B cell (primary cell): ENCODE measurements around the gene INKA1. TPM values are rescaled to one million over a fixed set of nuclear protein-coding genes. Genes with fewer than 3 reads are reported as not detected.

Experiments
- ATAC-seq: fragments of 200-7000 bp; cut with Tn5 transposase; one replicate; pipeline ENCODE4 v1.10.0; 2021; ENCODE audit warnings: low read depth, mild to moderate bottlenecking, moderate number of reproducible peaks, moderate library complexity
- CTCF ChIA-PET: fragments of 350-600 bp; sonication (Branson Sonifier 250); formaldehyde crosslinking; loops from one replicate; lab custom pipeline; 2021; ENCODE audit warnings: antibody characterized with exemption, inconsistent platforms; lab: Charles Lee
- POLR2A ChIA-PET: fragments of 350-600 bp; sonication (Branson Sonifier 250); formaldehyde crosslinking; loops from one replicate; lab custom pipeline; 2021; ENCODE audit warnings: antibody characterized with exemption; lab: Charles Lee
- DNase-seq: peaks from one replicate; pipeline ENCODE4 v3.0.0; 2013
- H2AFZ ChIP-seq: 2 replicates; pipeline ENCODE4 v1.6.1; 2012; ENCODE audit warnings: mild to moderate bottlenecking, low read depth, low read length; ENCODE audit not compliant: insufficient read depth, poor library complexity, severe bottlenecking
- H3K27ac ChIP-seq, 2 donors: 1 replicate in 1 of 2; 2 replicates in 1 of 2; pipeline ENCODE4 v1.5.1; 2012 to 2013; ENCODE audit warnings: low read length in 2 of 2, mild to moderate bottlenecking in 2 of 2, moderate library complexity in 1 of 2
- H3K27me3 ChIP-seq, 4 experiments: fragments of 200-600 bp in 1 of 4; sonication (generic) in 1 of 4; replicated peaks in 1 of 4; 1 replicate in 2 of 4; 2 replicates in 2 of 4; pipeline versions ENCODE4 v1.6.1 to v1.7.0; 2013 to 2016; ENCODE audit warnings: low read length in 3 of 4, mild to moderate bottlenecking in 2 of 4, mixed read lengths in 1 of 4, moderate library complexity in 1 of 4; ENCODE audit not compliant: insufficient read depth in 4 of 4, control insufficient read depth in 3 of 4; ENCODE audit errors: control extremely low read depth in 1 of 4
- H3K36me3 ChIP-seq, 2 experiments: replicated peaks in 1 of 2; 1 replicate in 1 of 2; 2 replicates in 1 of 2; pipeline versions ENCODE4 v1.6.1 to v1.7.1; 2013; ENCODE audit warnings: low read length in 1 of 2; ENCODE audit not compliant: insufficient read depth in 2 of 2, control insufficient read depth in 1 of 2; ENCODE audit errors: control extremely low read depth in 1 of 2, extremely low read depth in 1 of 2
- H3K4me1 ChIP-seq, 2 donors: fragments of 200-600 bp in 1 of 2; sonication (generic) in 1 of 2; 1 replicate in 1 of 2; 2 replicates in 1 of 2; pipeline versions ENCODE4 v1.5.1 to v1.6.1; 2013 to 2017; ENCODE audit warnings: low read length in 2 of 2; ENCODE audit not compliant: control insufficient read depth in 2 of 2, insufficient read depth in 2 of 2
- H3K4me2 ChIP-seq: replicated peaks from 2 replicates; pipeline ENCODE3; 2012; ENCODE audit warnings: mild to moderate bottlenecking, low read depth, low read length; ENCODE audit not compliant: poor library complexity, severe bottlenecking
- H3K4me3 ChIP-seq, 5 experiments: fragments of 200-600 bp in 1 of 5; sonication (generic) in 1 of 5; 1 replicate in 3 of 5; 2 replicates in 2 of 5; pipeline versions ENCODE4 v1.5.1 to v1.7.0; 2011 to 2016; ENCODE audit warnings: low read length in 4 of 5, mild to moderate bottlenecking in 4 of 5, low read depth in 2 of 5, control low read depth in 1 of 5, moderate library complexity in 1 of 5; ENCODE audit not compliant: insufficient read depth in 1 of 5; ENCODE audit errors: control extremely low read depth in 1 of 5, extremely low read depth in 1 of 5
- H3K79me2 ChIP-seq: fragments of 200-600 bp; sonication (generic); one replicate; pipeline ENCODE4 v1.6.0; 2016; ENCODE audit warnings: low read length; ENCODE audit not compliant: control insufficient read depth, insufficient read depth
- H3K9ac ChIP-seq: fragments of 200-600 bp; sonication (generic); 2 replicates; pipeline ENCODE4 v1.6.1; 2017; ENCODE audit warnings: mild to moderate bottlenecking, low read length, moderate library complexity
- H3K9me3 ChIP-seq, 3 donors: one replicate each; pipeline versions ENCODE4 v1.6.1 to v1.7.1; 2013; ENCODE audit warnings: low read length in 2 of 3; ENCODE audit not compliant: control insufficient read depth in 2 of 3, insufficient read depth in 1 of 3; ENCODE audit errors: control extremely low read depth in 1 of 3
- H4K20me1 ChIP-seq: 2 replicates; pipeline ENCODE4 v1.6.0; 2012; ENCODE audit warnings: mild to moderate bottlenecking, low read length; ENCODE audit not compliant: insufficient read depth, control insufficient read depth, poor library complexity, severe bottlenecking
- H3K27ac Mint-ChIP-seq: one replicate; pipeline ENCODE4 v1.8.0; 2021; ENCODE audit warnings: mixed read lengths
- H3K27me3 Mint-ChIP-seq: one replicate; pipeline ENCODE4 v1.8.0; 2021; ENCODE audit warnings: mixed read lengths
- H3K4me1 Mint-ChIP-seq: one replicate; pipeline ENCODE4 v1.8.0; 2021; ENCODE audit warnings: mixed read lengths
- H3K4me3 Mint-ChIP-seq: one replicate; pipeline ENCODE4 v1.8.0; 2021; ENCODE audit warnings: mixed read lengths
- H3K9me3 Mint-ChIP-seq: one replicate; pipeline ENCODE4 v1.8.0; 2022; ENCODE audit warnings: mixed read lengths; ENCODE audit not compliant: insufficient read depth
- EZH2 ChIP-seq: IDR thresholded peaks from 2 replicates; pipeline ENCODE4 v1.6.1; 2012; ENCODE audit warnings: borderline replicate concordance, low read depth, mild to moderate bottlenecking, moderate library complexity, low read length; ENCODE audit not compliant: insufficient read depth, poor library complexity, severe bottlenecking
- WGBS: methylation state at CpG from one replicate; pipeline ENCODE4 v1.1.5; 2013; ENCODE audit warnings: missing lambda C conversion rate; ENCODE audit not compliant: insufficient coverage; 5-methylcytosine and 5-hydroxymethylcytosine counted together
- intact Hi-C: fragments of 100-400 bp; cut with micrococcal nuclease; formaldehyde crosslinking; loops from one replicate; pipeline ENCODE4 v1.10.0; 2022
- polyA plus RNA-seq: library from polyadenylated mRNA; depleted of rRNA; stranded (reverse); fragments of >200 nt; gene quantifications from 2 replicates; pipeline ENCODE4 v1.2.3, GENCODE V29; 2012
- total RNA-seq, 2 donors: library from RNA; stranded (reverse); fragments of 120-200 nt in 1 of 2; gene quantifications; 1 replicate in 1 of 2; 2 replicates in 1 of 2; pipeline versions ENCODE4 v1.2.3 to v1.2.4, GENCODE V29; 2013 to 2022
- TF ChIP-seq, protein P1 (sequence below): fragments of 200-600 bp; IDR thresholded peaks from one replicate; pipeline ENCODE4 v1.8.0; 2022; ENCODE audit warnings: antibody characterized with exemption, mild to moderate bottlenecking

INKA1 gene
- total and polyA plus RNA-seq, 2 donors (not counting 1 experiment from before 2014, with no cell fraction given), result 24.0 to 28.2 TPM

- H3K27me3 ChIP-seq, result no peaks in the 10 kb centered on the region
- peaks cover 54% of the 10 kb centered on the region for H3K79me2 ChIP-seq
- H4K20me1 ChIP-seq, result peaks cover 8% of the 10 kb centered on the region
- TF ChIP-seq EZH2, result no peak
- TF ChIP-seq, protein P1, sequence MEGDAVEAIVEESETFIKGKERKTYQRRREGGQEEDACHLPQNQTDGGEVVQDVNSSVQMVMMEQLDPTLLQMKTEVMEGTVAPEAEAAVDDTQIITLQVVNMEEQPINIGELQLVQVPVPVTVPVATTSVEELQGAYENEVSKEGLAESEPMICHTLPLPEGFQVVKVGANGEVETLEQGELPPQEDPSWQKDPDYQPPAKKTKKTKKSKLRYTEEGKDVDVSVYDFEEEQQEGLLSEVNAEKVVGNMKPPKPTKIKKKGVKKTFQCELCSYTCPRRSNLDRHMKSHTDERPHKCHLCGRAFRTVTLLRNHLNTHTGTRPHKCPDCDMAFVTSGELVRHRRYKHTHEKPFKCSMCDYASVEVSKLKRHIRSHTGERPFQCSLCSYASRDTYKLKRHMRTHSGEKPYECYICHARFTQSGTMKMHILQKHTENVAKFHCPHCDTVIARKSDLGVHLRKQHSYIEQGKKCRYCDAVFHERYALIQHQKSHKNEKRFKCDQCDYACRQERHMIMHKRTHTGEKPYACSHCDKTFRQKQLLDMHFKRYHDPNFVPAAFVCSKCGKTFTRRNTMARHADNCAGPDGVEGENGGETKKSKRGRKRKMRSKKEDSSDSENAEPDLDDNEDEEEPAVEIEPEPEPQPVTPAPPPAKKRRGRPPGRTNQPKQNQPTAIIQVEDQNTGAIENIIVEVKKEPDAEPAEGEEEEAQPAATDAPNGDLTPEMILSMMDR, result no peak
- ChIA-PET POLR2A (interaction anchor here (0.8 to 3.1 kb wide), 5 partner anchors 17 to 69 kb away, joined by 3 to 13 read pairs (median 10); partner anchors contain the start of genes INKA1 and UBA7), CTCF (interaction anchor here (0.9 to 2.8 kb wide), 5 partner anchors 16 to 247 kb away, joined by 3 to 15 read pairs (median 5); partner anchors contain the start of genes AMIGO3 and INKA1)
- H2AFZ ChIP-seq, result peak within 1 kb of the TSS; percentile 93
- Mint-ChIP-seq H3K4me1 (peaks cover 24% of the 10 kb centered on the region), H3K4me3 (peak within 1 kb of the TSS; percentile 97), H3K27ac (peak within 1 kb of the TSS; percentile 99), H3K9me3 (no peaks in the 10 kb centered on the region), H3K27me3 (no peaks in the 10 kb centered on the region)
- peaks cover 17 to 34% of the 10 kb centered on the region in 2 donors for H3K4me1 ChIP-seq
- H3K9me3 ChIP-seq, result no peaks in the 10 kb centered on the region
- peak; percentile 99 for ATAC-seq
- peak within 1 kb of the TSS; percentile 84 for H3K9ac ChIP-seq
- peak within 1 kb of the TSS; percentile 69 to 98 (median 88) for H3K4me3 ChIP-seq
- intact Hi-C loops, result loop anchor here (1.0 to 10.0 kb wide), 8 partner anchors 16 to 301 kb away; partner anchors contain the start of genes AMIGO3, APEH, RBM5 and RBM6
- peak; percentile 99 for DNase-seq
- peaks cover 0 to 9% of the 10 kb centered on the region in 2 experiments for H3K36me3 ChIP-seq
- 3% methylated on average over 55 of the region's 55 CpGs for WGBS
- peak within 1 kb of the TSS; percentile 84 for H3K4me2 ChIP-seq
- peak within 1 kb of the TSS; percentile 94 to 95 for H3K27ac ChIP-seq
Observed at GRCh38 chr3:49786357-49787181, 16.5 kb upstream of the INKA1 start, which contains the start of gene IP6K1. Gene IP6K1 (minus strand): TSS chr3:49786542. CDS start chr3:49748040, 38,502 bp downstream.
